BE2C (cell line): Measurements from ENCODE around the gene ARHGEF17.

Experiments used
- DNase-seq: peaks from one replicate; pipeline ENCODE4 v3.0.0-alpha.2; 2020
- H3K27me3 ChIP-seq: fragments of 250-450 bp; sonication (Bioruptor Pico); 2 replicates; pipeline ENCODE4 v1.5.1; 2020; ENCODE audit warnings: mild to moderate bottlenecking
- H3K36me3 ChIP-seq: fragments of 250-450 bp; sonication (Bioruptor Pico); 2 replicates; pipeline ENCODE4 v1.5.1; 2020; ENCODE audit warnings: mild to moderate bottlenecking
- H3K4me1 ChIP-seq: fragments of 250-450 bp; sonication (Bioruptor Pico); 2 replicates; pipeline ENCODE4 v1.5.1; 2020
- H3K4me3 ChIP-seq: 2 replicates; pipeline ENCODE4 v1.5.1; 2011; ENCODE audit warnings: low read depth, low read length
- H3K9me3 ChIP-seq: fragments of 250-450 bp; sonication (Bioruptor Pico); 2 replicates; pipeline ENCODE4 v1.5.1; 2020
- CTCF ChIP-seq: IDR thresholded peaks from 2 replicates; pipeline ENCODE4 v1.5.1; 2012; ENCODE audit warnings: mild to moderate bottlenecking, low read depth, low read length

ARHGEF17 gene

GRCh38 chr11:73406131-73406530 is 98.1 kb downstream of the ARHGEF17 start:
- DNase-seq, result no peak
- Histone ChIP-seq H3K4me1 (no peaks in the 10 kb centered on the region), H3K9me3 (no peaks in the 10 kb centered on the region), H3K4me3 (no peak overlapping the region), H3K36me3 (peaks cover 12% of the 10 kb centered on the region), H3K27me3 (no peaks in the 10 kb centered on the region)
- TF ChIP-seq CTCF, result no peak

GRCh38 chr11:73406619-73407018 is 98.5 kb downstream of the ARHGEF17 start:
- H3K36me3 ChIP-seq, result peaks cover 12% of the 10 kb centered on the region
- TF ChIP-seq CTCF, result no peak
- H3K27me3 ChIP-seq, result no peaks in the 10 kb centered on the region
- H3K4me3 ChIP-seq, result no peak overlapping the region
- no peaks in the 10 kb centered on the region for H3K4me1 ChIP-seq
- H3K9me3 ChIP-seq, result no peaks in the 10 kb centered on the region
- DNase-seq, result no peak

GRCh38 chr11:73409431-73409830 is 101.4 kb downstream of the ARHGEF17 start:
- H3K36me3 ChIP-seq, result peaks cover 15% of the 10 kb centered on the region
- no peaks in the 10 kb centered on the region for H3K27me3 ChIP-seq
- no peaks in the 10 kb centered on the region for H3K4me1 ChIP-seq
- no peaks in the 10 kb centered on the region for H3K9me3 ChIP-seq
- H3K4me3 ChIP-seq, result no peak overlapping the region
- TF ChIP-seq CTCF, result no peak
- DNase-seq, result no peak

GRCh38 chr11:73410627-73411026 is 102.6 kb downstream of the ARHGEF17 start:
- TF ChIP-seq CTCF, result no peak
- H3K4me1 ChIP-seq, result peaks cover 5% of the 10 kb centered on the region; the same call in 1 of the 2 replicates
- H3K9me3 ChIP-seq, result no peaks in the 10 kb centered on the region
- H3K4me3 ChIP-seq, result no peak overlapping the region
- no peaks in the 10 kb centered on the region for H3K27me3 ChIP-seq
- H3K36me3 ChIP-seq, result peaks cover 15% of the 10 kb centered on the region
- no peak for DNase-seq

GRCh38 chr11:73411031-73411430 is 103.0 kb downstream of the ARHGEF17 start:
- Histone ChIP-seq H3K27me3 (no peaks in the 10 kb centered on the region), H3K4me3 (no peak overlapping the region), H3K9me3 (no peaks in the 10 kb centered on the region), H3K4me1 (peaks cover 5% of the 10 kb centered on the region; the same call in 1 of the 2 replicates), H3K36me3 (peaks cover 15% of the 10 kb centered on the region)
- TF ChIP-seq CTCF, result no peak
- no peak for DNase-seq

- Histone ChIP-seq H3K36me3 (peaks cover 13% of the 10 kb centered on the region), H3K9me3 (no peaks in the 10 kb centered on the region), H3K4me1 (peaks cover 5% of the 10 kb centered on the region), H3K27me3 (no peaks in the 10 kb centered on the region), H3K4me3 (no peak overlapping the region)
- no peak for DNase-seq
- TF ChIP-seq CTCF, result no peak
Measured at GRCh38 chr11:73412308-73412707, 104.2 kb downstream of the ARHGEF17 start.
